Osteocyte (in vitro differentiated cells): ENCODE results near the gene NKAIN4. TPM values are rescaled to one million over a fixed set of nuclear protein-coding genes. Genes with fewer than 3 reads are reported as not detected.

Source experiments
- DNase-seq: peaks from one replicate; pipeline ENCODE4 v3.0.0; 2021; ENCODE audit warnings: mixed read lengths; ENCODE audit not compliant: unreplicated experiment; ENCODE audit errors: extremely low spot score
- H3K27ac Mint-ChIP-seq: one replicate; pipeline ENCODE4 v1.8.0; 2021; ENCODE audit warnings: mild to moderate bottlenecking, mixed read lengths; ENCODE audit not compliant: unreplicated experiment
- H3K27me3 Mint-ChIP-seq: one replicate; pipeline ENCODE4 v1.8.0; 2021; ENCODE audit warnings: mixed read lengths; ENCODE audit not compliant: unreplicated experiment
- H3K36me3 Mint-ChIP-seq: one replicate; pipeline ENCODE4 v1.8.0; 2021; ENCODE audit warnings: mixed read lengths; ENCODE audit not compliant: unreplicated experiment
- H3K4me1 Mint-ChIP-seq: one replicate; pipeline ENCODE4 v1.8.0; 2021; ENCODE audit warnings: mixed read lengths; ENCODE audit not compliant: unreplicated experiment
- H3K4me3 Mint-ChIP-seq: one replicate; pipeline ENCODE4 v1.8.0; 2021; ENCODE audit warnings: mild to moderate bottlenecking, moderate library complexity, mixed read lengths; ENCODE audit not compliant: unreplicated experiment
- H3K9me3 Mint-ChIP-seq: one replicate; pipeline ENCODE4 v1.8.0; 2021; ENCODE audit warnings: mixed read lengths; ENCODE audit not compliant: unreplicated experiment
- CTCF ChIP-seq: fragments of 200-600 bp; sonication (generic); IDR thresholded peaks from 2 replicates; pipeline ENCODE4 v1.5.0; 2021; ENCODE audit warnings: antibody characterized with exemption, mild to moderate bottlenecking, moderate library complexity
- total RNA-seq: library from RNA; stranded (reverse); gene quantifications from 2 replicates; pipeline ENCODE4 v1.2.1, GENCODE V29; 2021

NKAIN4 gene
- total RNA-seq, 1 donor from 2014 or later, result 0.62 TPM

GRCh38 chr20:63212792-63213191, 41.5 kb downstream of the NKAIN4 start:
- DNase-seq, result no peak
- no peak overlapping the region for H3K4me3 Mint-ChIP-seq
- H3K27ac Mint-ChIP-seq, result no peak overlapping the region
- H3K9me3 Mint-ChIP-seq, result no peaks in the 10 kb centered on the region
- peaks cover 26% of the 10 kb centered on the region for H3K36me3 Mint-ChIP-seq
- peaks cover 43% of the 10 kb centered on the region for H3K4me1 Mint-ChIP-seq
- TF ChIP-seq CTCF, result no peak
- no peaks in the 10 kb centered on the region for H3K27me3 Mint-ChIP-seq

- TF ChIP-seq CTCF, result no peak
- Mint-ChIP-seq H3K27me3 (no peaks in the 10 kb centered on the region), H3K27ac (peak overlapping the region; percentile 14), H3K36me3 (peaks cover 31% of the 10 kb centered on the region), H3K9me3 (no peaks in the 10 kb centered on the region), H3K4me1 (peaks cover 43% of the 10 kb centered on the region), H3K4me3 (peak overlapping the region; percentile 26)
- no peak for DNase-seq
Measured at GRCh38 chr20:63212393-63212730, 41.9 kb downstream of the NKAIN4 start.

GRCh38 chr20:63210011-63210605, 44.2 kb downstream of the NKAIN4 start:
- no peak for TF ChIP-seq CTCF
- Mint-ChIP-seq H3K4me1 (peaks cover 34% of the 10 kb centered on the region), H3K27ac (no peak overlapping the region), H3K9me3 (no peaks in the 10 kb centered on the region), H3K4me3 (no peak overlapping the region), H3K36me3 (peaks cover 45% of the 10 kb centered on the region), H3K27me3 (no peaks in the 10 kb centered on the region)
- DNase-seq, result no peak

- Mint-ChIP-seq H3K9me3 (no peaks in the 10 kb centered on the region), H3K27ac (peak overlapping the region; percentile 35), H3K27me3 (no peaks in the 10 kb centered on the region), H3K36me3 (peaks cover 33% of the 10 kb centered on the region), H3K4me3 (no peak overlapping the region), H3K4me1 (peaks cover 18% of the 10 kb centered on the region)
- no peak for TF ChIP-seq CTCF
- no peak for DNase-seq
Measured at GRCh38 chr20:63208346-63208909, 45.8 kb downstream of the NKAIN4 start.

GRCh38 chr20:63206878-63207277, 47.4 kb downstream of the NKAIN4 start:
- H3K36me3 Mint-ChIP-seq, result peaks cover 26% of the 10 kb centered on the region
- peaks cover 9% of the 10 kb centered on the region for H3K4me1 Mint-ChIP-seq
- DNase-seq, result no peak
- no peak overlapping the region for H3K27ac Mint-ChIP-seq
- H3K9me3 Mint-ChIP-seq, result no peaks in the 10 kb centered on the region
- TF ChIP-seq CTCF, result no peak
- H3K27me3 Mint-ChIP-seq, result no peaks in the 10 kb centered on the region
- H3K4me3 Mint-ChIP-seq, result no peak overlapping the region
